Measurements from ENCODE around the gene PRTFDC1. TPM values are rescaled to one million over a fixed set of nuclear protein-coding genes. Genes with fewer than 3 reads are reported as not detected.

Gene PRTFDC1
- polyA plus RNA-seq, 1 experiment: 46.8 TPM

DNA sequence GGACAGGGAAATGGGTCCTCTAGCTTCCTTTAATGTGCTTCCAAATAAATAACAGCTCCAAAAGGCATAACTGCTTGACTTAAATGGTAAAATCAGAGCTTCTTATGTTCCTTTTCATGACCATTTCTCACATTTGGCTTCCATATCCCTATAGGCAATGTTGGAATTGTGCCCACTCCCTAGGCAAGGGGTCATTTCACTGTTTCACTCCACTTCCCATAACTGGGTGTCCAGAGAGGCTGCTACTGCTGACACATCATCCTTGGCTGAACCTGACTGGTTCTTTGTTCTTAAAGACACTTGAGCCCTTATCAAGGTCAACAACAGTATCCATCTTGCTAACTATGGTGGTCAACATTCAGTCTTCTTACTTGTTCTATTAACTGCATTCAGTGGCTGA is 37.1 kb downstream of the PRTFDC1 start:
- no peak overlapping the region for H3K27ac ChIP-seq (ENCODE audit: low read depth, low read length)
- H3K4me3 ChIP-seq (ENCODE audit: low read depth, low read length): no peak overlapping the region
- H3K27me3 ChIP-seq (ENCODE audit: control insufficient read depth, insufficient read depth, low read length): no peaks in the 10 kb centered on the region
- TF ChIP-seq, protein P1, sequence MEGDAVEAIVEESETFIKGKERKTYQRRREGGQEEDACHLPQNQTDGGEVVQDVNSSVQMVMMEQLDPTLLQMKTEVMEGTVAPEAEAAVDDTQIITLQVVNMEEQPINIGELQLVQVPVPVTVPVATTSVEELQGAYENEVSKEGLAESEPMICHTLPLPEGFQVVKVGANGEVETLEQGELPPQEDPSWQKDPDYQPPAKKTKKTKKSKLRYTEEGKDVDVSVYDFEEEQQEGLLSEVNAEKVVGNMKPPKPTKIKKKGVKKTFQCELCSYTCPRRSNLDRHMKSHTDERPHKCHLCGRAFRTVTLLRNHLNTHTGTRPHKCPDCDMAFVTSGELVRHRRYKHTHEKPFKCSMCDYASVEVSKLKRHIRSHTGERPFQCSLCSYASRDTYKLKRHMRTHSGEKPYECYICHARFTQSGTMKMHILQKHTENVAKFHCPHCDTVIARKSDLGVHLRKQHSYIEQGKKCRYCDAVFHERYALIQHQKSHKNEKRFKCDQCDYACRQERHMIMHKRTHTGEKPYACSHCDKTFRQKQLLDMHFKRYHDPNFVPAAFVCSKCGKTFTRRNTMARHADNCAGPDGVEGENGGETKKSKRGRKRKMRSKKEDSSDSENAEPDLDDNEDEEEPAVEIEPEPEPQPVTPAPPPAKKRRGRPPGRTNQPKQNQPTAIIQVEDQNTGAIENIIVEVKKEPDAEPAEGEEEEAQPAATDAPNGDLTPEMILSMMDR (IDR thresholded peaks at IDR 0.05; ENCODE audit: low read depth, low read length): no peak
- CTCF ChIA-PET: interaction anchor here (1.0 kb wide), 1 partner anchor 166 kb away, joined by 3 read pairs; no protein-coding TSS in a partner anchor
- H3K9me3 ChIP-seq (ENCODE audit: control insufficient read depth, insufficient read depth, low read length): no peaks in the 10 kb centered on the region
- DNase-seq (ENCODE audit: low read depth, low spot score): no peak
- POLR2A ChIA-PET: no interaction called here

DNA sequence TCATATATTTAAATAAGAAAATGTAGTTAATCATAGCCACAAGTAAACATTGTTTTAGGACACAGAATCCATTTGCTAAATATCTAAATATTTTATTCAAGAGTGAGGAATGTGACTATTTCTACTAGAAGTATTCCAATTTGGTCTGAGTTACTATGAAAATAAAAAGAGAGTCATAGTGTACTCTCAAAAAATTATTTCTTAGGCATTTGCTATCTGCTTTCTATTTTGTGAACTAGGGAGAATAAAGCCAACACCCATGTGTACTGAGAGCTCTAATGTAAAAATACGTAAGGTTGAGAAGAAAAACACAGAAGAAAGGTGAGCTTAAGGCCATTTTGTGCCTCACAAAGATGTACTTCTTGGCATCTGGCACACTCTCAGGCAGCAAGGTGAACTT is 38.3 kb downstream of the PRTFDC1 start:
- no peak for DNase-seq (ENCODE audit: low read depth, low spot score)
- Histone ChIP-seq H3K9me3 (ENCODE audit: control insufficient read depth, insufficient read depth, low read length) (no peaks in the 10 kb centered on the region), H3K4me3 (ENCODE audit: low read depth, low read length) (no peak overlapping the region), H3K27me3 (ENCODE audit: control insufficient read depth, insufficient read depth, low read length) (no peaks in the 10 kb centered on the region), H3K27ac (ENCODE audit: low read depth, low read length) (no peak overlapping the region)
- POLR2A ChIA-PET: no interaction called here
- CTCF ChIA-PET: no interaction called here
- TF ChIP-seq, protein P1 (IDR thresholded peaks at IDR 0.05; ENCODE audit: low read depth, low read length): no peak

DNA sequence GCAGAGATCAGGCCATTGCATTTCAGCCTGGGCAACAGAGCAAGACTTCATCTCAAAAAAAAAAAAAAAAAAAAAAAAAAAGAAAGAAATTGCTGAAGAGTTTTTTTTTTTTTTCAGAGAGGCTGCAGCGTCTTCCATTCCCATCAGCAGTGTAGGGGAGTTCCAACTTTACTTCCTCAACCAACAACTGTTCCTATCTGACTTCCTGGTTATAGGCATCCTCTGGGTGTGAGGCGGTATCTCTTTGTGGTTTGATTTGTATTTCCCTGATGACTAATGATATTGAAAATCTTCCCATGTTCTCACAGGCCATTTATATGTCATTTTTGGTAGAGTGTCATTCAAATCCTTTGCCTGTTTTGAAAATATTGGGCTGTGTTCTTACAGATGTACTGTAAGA is 40.2 kb downstream of the PRTFDC1 start:
- CTCF ChIA-PET: no interaction called here
- POLR2A ChIA-PET: no interaction called here
- TF ChIP-seq, protein P1 (IDR thresholded peaks at IDR 0.05; ENCODE audit: low read depth, low read length): no peak

DNA sequence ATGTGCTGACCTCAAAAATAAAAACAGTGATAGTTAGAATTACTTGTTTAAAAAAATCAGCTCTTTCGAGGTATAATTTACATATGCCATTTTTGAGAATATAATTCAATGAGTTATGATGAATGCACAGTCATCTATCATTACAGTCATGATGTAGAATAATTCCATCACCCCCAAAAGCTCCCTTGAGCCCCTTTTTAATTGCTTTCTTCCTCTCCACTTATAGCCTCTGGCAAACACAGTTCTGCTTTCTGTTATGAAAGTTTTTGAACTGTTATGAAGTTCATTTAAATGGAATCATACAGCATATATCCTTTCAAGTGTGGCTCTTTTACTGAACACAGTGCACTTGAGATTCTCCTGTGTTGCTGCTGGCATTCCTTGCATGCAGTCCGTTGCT is 41.4 kb downstream of the PRTFDC1 start:
- DNase-seq (ENCODE audit: low read depth, low spot score): no peak
- Histone ChIP-seq H3K27ac (ENCODE audit: low read depth, low read length) (no peak overlapping the region), H3K27me3 (ENCODE audit: control insufficient read depth, insufficient read depth, low read length) (no peaks in the 10 kb centered on the region), H3K9me3 (ENCODE audit: control insufficient read depth, insufficient read depth, low read length) (no peaks in the 10 kb centered on the region), H3K4me3 (ENCODE audit: low read depth, low read length) (no peak overlapping the region)
- ChIA-PET CTCF (no interaction called here), POLR2A (no interaction called here)
- TF ChIP-seq, protein P1 (IDR thresholded peaks at IDR 0.05; ENCODE audit: low read depth, low read length): no peak

More for the DNA sequence above, 40.2 kb downstream of the PRTFDC1 start:
- Histone ChIP-seq H3K4me3 (ENCODE audit: low read depth, low read length) (no peak overlapping the region), H3K9me3 (ENCODE audit: control insufficient read depth, insufficient read depth, low read length) (no peaks in the 10 kb centered on the region), H3K27ac (ENCODE audit: low read depth, low read length) (no peak overlapping the region), H3K27me3 (ENCODE audit: control insufficient read depth, insufficient read depth, low read length) (no peaks in the 10 kb centered on the region)
- DNase-seq (ENCODE audit: low read depth, low spot score): no peak

DNA sequence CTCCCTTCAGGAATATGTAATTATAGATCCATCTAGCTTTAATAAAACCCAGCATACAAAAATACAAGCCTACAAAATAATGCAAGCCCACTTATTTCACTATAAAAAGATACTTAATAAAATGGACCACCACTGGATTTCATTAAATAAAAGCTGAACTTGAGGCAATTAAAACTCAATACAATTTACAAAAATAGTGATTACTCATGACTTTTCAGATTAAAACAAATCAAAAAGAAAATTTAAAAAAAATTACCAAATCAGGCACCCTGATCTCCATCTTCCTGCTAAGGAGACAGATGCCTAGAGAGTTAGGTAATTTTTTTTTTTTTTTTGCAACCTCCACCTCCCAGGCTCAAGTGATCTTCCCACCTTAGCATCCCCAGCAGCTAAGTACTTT is 41.8 kb downstream of the PRTFDC1 start:
- DNase-seq (ENCODE audit: low read depth, low spot score): no peak
- no peak overlapping the region for H3K4me3 ChIP-seq (ENCODE audit: low read depth, low read length)
- H3K9me3 ChIP-seq (ENCODE audit: control insufficient read depth, insufficient read depth, low read length): no peaks in the 10 kb centered on the region
- POLR2A ChIA-PET: no interaction called here
- no peaks in the 10 kb centered on the region for H3K27me3 ChIP-seq (ENCODE audit: control insufficient read depth, insufficient read depth, low read length)
- TF ChIP-seq, protein P1 (IDR thresholded peaks at IDR 0.05; ENCODE audit: low read depth, low read length): no peak
- no peak overlapping the region for H3K27ac ChIP-seq (ENCODE audit: low read depth, low read length)
- CTCF ChIA-PET: interaction anchor here (1.3 to 2.1 kb wide), 2 partner anchors 10 to 292 kb away, joined by 4 to 9 read pairs; no protein-coding TSS in a partner anchor

Measured in AG04450 (cell line).